GM12878 (cell line): ENCODE measurements around the gene PTPN14. TPM values are rescaled to one million over a fixed set of nuclear protein-coding genes. Genes with fewer than 3 reads are reported as not detected.

Source experiments
- ATAC-seq: fragments of 200-7000 bp; cut with Tn5 transposase; 3 replicates; pipeline ENCODE4 v1.9.1; 2020; ENCODE audit warnings: mild to moderate bottlenecking, moderate library complexity
- BruUV-seq: library from RNA; stranded (reverse); fragments of 400-500 nt; replicated peaks from 2 replicates; lab custom pipeline; 2021; lab: Mats Ljungman, UMichigan
- CTCF ChIA-PET: fragments of 300-600 bp; sonication (Branson Sonifier 250); formaldehyde crosslinking; extraction: SDS; loops from one replicate; lab custom pipeline; 2021; ENCODE audit warnings: inconsistent platforms; lab: Yijun Ruan, JAX
- POLR2A ChIA-PET: fragments of 350-600 bp; formaldehyde crosslinking; extraction: SDS; loops from one replicate; lab custom pipeline; 2021; ENCODE audit warnings: inconsistent platforms; lab: Charles Lee
- RAD21 ChIA-PET: fragments of 300-600 bp; sonication (Branson Sonifier 250); formaldehyde crosslinking; loops from one replicate; lab custom pipeline; 2023; ENCODE audit warnings: antibody characterized with exemption; ENCODE audit not compliant: unreplicated experiment; lab: Charles Lee
- SMC1A ChIA-PET: fragments of 300-600 bp; sonication (Branson Sonifier 250); formaldehyde crosslinking; loops from one replicate; lab custom pipeline; 2023; ENCODE audit not compliant: unreplicated experiment, uncharacterized antibody; lab: Charles Lee
- DNase-seq: peaks from one replicate; pipeline ENCODE4 v3.0.0-alpha.2; 2011; ENCODE audit warnings: low read depth, low spot score
- FAIRE-seq: peaks from 3 replicates; lab custom pipeline; 2011; peaks lifted over from hg19 to GRCh38; lab: Jason Lieb, UNC
- H2AFZ ChIP-seq: 2 replicates; pipeline ENCODE4 v1.6.0; 2011; ENCODE audit warnings: low read depth, low read length, control low read depth; ENCODE audit not compliant: control insufficient read depth
- H3K27ac ChIP-seq: 2 replicates; pipeline ENCODE4 v1.5.1; 2011; ENCODE audit warnings: control low read depth; ENCODE audit not compliant: control insufficient read depth, insufficient read depth
- H3K27me3 ChIP-seq, 2 experiments: replicated peaks in 1 of 2; 2 replicates each; pipeline versions ENCODE4 v1.6.0 to v1.6.1; 2011; ENCODE audit warnings: low read length in 1 of 2; ENCODE audit not compliant: control insufficient read depth in 2 of 2, insufficient read depth in 2 of 2
- H3K36me3 ChIP-seq, 2 experiments: 2 replicates each; pipeline ENCODE4 v1.5.1; 2011; ENCODE audit warnings: low read length in 1 of 2; ENCODE audit not compliant: control insufficient read depth in 2 of 2, insufficient read depth in 2 of 2
- H3K4me1 ChIP-seq: 2 replicates; pipeline ENCODE4 v1.6.1; 2011; ENCODE audit warnings: mild to moderate bottlenecking, low read length, moderate library complexity, mixed read lengths; ENCODE audit not compliant: control insufficient read depth, insufficient read depth
- H3K4me2 ChIP-seq: 2 replicates; pipeline ENCODE4 v1.6.0; 2011; ENCODE audit warnings: control low read depth; ENCODE audit not compliant: control insufficient read depth, insufficient read depth
- H3K4me3 ChIP-seq: fragments of 200-600 bp; sonication (generic); 2 replicates; pipeline ENCODE4 v1.5.1; 2016
- H3K79me2 ChIP-seq: 2 replicates; pipeline ENCODE4 v1.6.0; 2011; ENCODE audit warnings: low read length; ENCODE audit not compliant: control insufficient read depth, insufficient read depth
- H3K9ac ChIP-seq: 2 replicates; pipeline ENCODE4 v1.8.0; 2011; ENCODE audit warnings: low read length, control low read depth, mixed read lengths; ENCODE audit not compliant: control insufficient read depth, insufficient read depth
- H3K9me3 ChIP-seq: replicated peaks from 3 replicates; pipeline ENCODE4 v1.5.1; 2011; ENCODE audit warnings: mild to moderate bottlenecking, low read length; ENCODE audit not compliant: control insufficient read depth, insufficient read depth
- H4K20me1 ChIP-seq: 2 replicates; pipeline ENCODE4 v1.6.0; 2011; ENCODE audit not compliant: control insufficient read depth, insufficient read depth
- CHD1 ChIP-seq: IDR thresholded peaks from 2 replicates; pipeline ENCODE4 v1.6.1; 2012; ENCODE audit warnings: low read depth, low read length, improper control_type of control experiment
- MTA3 ChIP-seq: IDR thresholded peaks from 2 replicates; pipeline ENCODE4 v1.6.1; 2012; ENCODE audit warnings: low read length, inconsistent platforms, borderline replicate concordance
- NKRF ChIP-seq: fragments of 450-650 bp; conservative IDR thresholded peaks from 2 replicates; pipeline ENCODE4 v1.6.1; 2017; ENCODE audit warnings: mild to moderate bottlenecking, moderate library complexity
- NRF1 ChIP-seq: conservative IDR thresholded peaks from 2 replicates; pipeline ENCODE4 v1.6.1; 2011; ENCODE audit warnings: mild to moderate bottlenecking, low read depth, low read length, improper control_type of control experiment
- PAX5 ChIP-seq: IDR thresholded peaks from 2 replicates; pipeline ENCODE4 v1.6.1; 2011; ENCODE audit warnings: low read depth, low read length, borderline replicate concordance
- PML ChIP-seq: IDR thresholded peaks from 2 replicates; pipeline ENCODE4 v1.6.1; 2012; ENCODE audit warnings: low read length, inconsistent platforms
- RFX5 ChIP-seq: IDR thresholded peaks from 2 replicates; pipeline ENCODE4 v1.6.1; 2011; ENCODE audit warnings: low read depth, low read length, improper control_type of control experiment
- SIX5 ChIP-seq: IDR thresholded peaks from 2 replicates; pipeline ENCODE4 v1.6.1; 2011; ENCODE audit warnings: mild to moderate bottlenecking, low read depth, low read length, moderate library complexity; ENCODE audit not compliant: severe bottlenecking
- TAF1 ChIP-seq: IDR thresholded peaks from 2 replicates; pipeline ENCODE4 v1.6.1; 2011; ENCODE audit warnings: mild to moderate bottlenecking, low read depth, low read length, borderline replicate concordance
- WGBS: methylation state at CpG from one replicate; pipeline ENCODE4 v1.1.6; 2016; ENCODE audit warnings: low lambda C conversion rate; ENCODE audit not compliant: insufficient replicate concordance, insufficient coverage; ENCODE audit errors: missing lambda C conversion rate; 5-methylcytosine and 5-hydroxymethylcytosine counted together
- in situ Hi-C: fragments of 300-500 bp; cut with MboI; formaldehyde crosslinking; loops from 9 replicates; pipeline ENCODE4 v1.14.3; 2018; ENCODE audit warnings: mixed read lengths
- intact Hi-C: fragments of 100-400 bp; cut with micrococcal nuclease; formaldehyde crosslinking; loops from one replicate; pipeline ENCODE4 v1.14.2; 2022; ENCODE audit not compliant: unreplicated experiment
- polyA plus RNA-seq, 11 experiments: library from polyadenylated mRNA; depleted of rRNA in 4 of 11; unstranded in 6 of 11; stranded (reverse) in 5 of 11; fragments of >200 nt; fragmentation: Nextera tagmentation in 4 of 11; fragmentation: Illumina TruSeq in 1 of 11; extraction: Ambion mirVana in 4 of 11; extraction: Trizol in 1 of 11; gene quantifications; 1 replicate in 1 of 11; 2 replicates in 10 of 11; pipeline versions ENCODE4 v1.2.1 to v1.2.3, GENCODE V29; 2011 to 2016; ENCODE audit warnings: inconsistent platforms in 2 of 11, missing spikeins in 2 of 11, low read depth in 1 of 11
- total RNA-seq, 4 experiments: library from RNA; depleted of rRNA in 3 of 4; stranded (reverse); fragments of >200 nt in 3 of 4; fragmentation: Illumina TruSeq in 1 of 4; extraction: Trizol in 1 of 4; gene quantifications; 2 replicates each; pipeline versions ENCODE4 v1.2.1 to v1.2.3, GENCODE V29; 2013 to 2021

Gene PTPN14
- total and polyA plus RNA-seq, 10 of the 15 experiments (the other 5 are each of a cell fraction or from before 2014, with no cell fraction given): 0.05 to 5.1 (median 0.44) TPM

GRCh38 chr1:214493126-214493796 lies 58.1 kb downstream of the PTPN14 start:
- Histone ChIP-seq H3K36me3 (no peaks in the 10 kb centered on the region), H3K27ac (no peak overlapping the region), H3K4me3 (no peak overlapping the region), H4K20me1 (no peaks in the 10 kb centered on the region), H2AFZ (no peak overlapping the region), H3K4me2 (no peak overlapping the region), H3K9me3 (no peaks in the 10 kb centered on the region), H3K9ac (no peak overlapping the region), H3K27me3 (no peaks in the 10 kb centered on the region; a peak in 1 of 4 replicates), H3K4me1 (no peaks in the 10 kb centered on the region), H3K79me2 (no peaks in the 10 kb centered on the region)
- ChIA-PET CTCF (interaction anchor here (1.0 to 6.3 kb wide), 2 partner anchors 88 to 161 kb away, joined by 3 to 21 read pairs; no protein-coding TSS in a partner anchor), SMC1A (interaction anchor here (0.9 to 2.2 kb wide), 5 partner anchors 11 to 88 kb away, joined by 4 to 11 read pairs (median 5); no protein-coding TSS in a partner anchor), RAD21 (interaction anchor here (1.1 kb wide), 1 partner anchor 12 kb away, joined by 3 read pairs; no protein-coding TSS in a partner anchor), POLR2A (no interaction called here)
- no TSS peak for BruUV-seq
- ATAC-seq: no peak
- 20% methylated on average over 7 of the region's 7 CpGs for WGBS
- no peak for DNase-seq
- in situ Hi-C loops: no loop called here
- FAIRE-seq: no peak
- intact Hi-C loops: no loop called here
- TF ChIP-seq CHD1 (no peak), MTA3 (no peak), SIX5 (no peak), PAX5 (no peak)

GRCh38 chr1:214492401-214493075 lies 58.9 kb downstream of the PTPN14 start:
- no peaks in the 10 kb centered on the region for H3K79me2 ChIP-seq
- no peak for DNase-seq
- SMC1A ChIA-PET: interaction anchor here (0.9 to 2.2 kb wide), 4 partner anchors 11 to 89 kb away, joined by 4 to 11 read pairs (median 6); no protein-coding TSS in a partner anchor
- in situ Hi-C loops: no loop called here
- H3K4me3 ChIP-seq: no peak overlapping the region
- no peaks in the 10 kb centered on the region for H3K9me3 ChIP-seq
- H3K4me1 ChIP-seq: no peaks in the 10 kb centered on the region
- CTCF ChIA-PET: interaction anchor here (0.7 to 6.3 kb wide), 4 partner anchors 50 to 160 kb away, joined by 3 to 21 read pairs (median 3); no protein-coding TSS in a partner anchor
- H3K4me2 ChIP-seq: no peak overlapping the region
- H3K27ac ChIP-seq: no peak overlapping the region
- H3K9ac ChIP-seq: no peak overlapping the region
- no peak for FAIRE-seq
- ATAC-seq: no peak
- H3K27me3 ChIP-seq: no peaks in the 10 kb centered on the region; a peak in 1 of 4 replicates
- 26% methylated on average over 9 of the region's 9 CpGs for WGBS
- no peak overlapping the region for H2AFZ ChIP-seq
- no peaks in the 10 kb centered on the region for H4K20me1 ChIP-seq
- POLR2A ChIA-PET: no interaction called here
- RAD21 ChIA-PET: interaction anchor here (0.9 to 1.3 kb wide), 3 partner anchors 11 to 57 kb away, joined by 3 read pairs; no protein-coding TSS in a partner anchor
- intact Hi-C loops: no loop called here
- no peaks in the 10 kb centered on the region for H3K36me3 ChIP-seq
- BruUV-seq: no TSS peak
- no peak for TF ChIP-seq NKRF
- TF ChIP-seq TAF1: no peak
- TF ChIP-seq RFX5: no peak
- no peak for TF ChIP-seq PML
- no peak for TF ChIP-seq NRF1
